Astrocyte (in vitro differentiated cells and primary cell): ENCODE data around the gene ACOX3. TPM values are rescaled to one million over a fixed set of nuclear protein-coding genes. Genes with fewer than 3 reads are reported as not detected.

Experiments used
- DNase-seq: peaks from one replicate; pipeline ENCODE4 v3.0.0-alpha.2; 2010; ENCODE audit warnings: low read depth
- FAIRE-seq: peaks from 2 replicates; lab custom pipeline; 2011; peaks lifted over from hg19 to GRCh38; lab: Jason Lieb, UNC
- H2AFZ ChIP-seq: 2 replicates; pipeline ENCODE4 v1.6.0; 2012; ENCODE audit warnings: low read depth, low read length, inconsistent platforms
- H3K27ac ChIP-seq: 2 replicates; pipeline ENCODE4 v1.5.1; 2011; ENCODE audit warnings: low read depth, low read length, inconsistent platforms
- H3K27me3 ChIP-seq: 2 replicates; pipeline ENCODE4 v1.6.0; 2011; ENCODE audit warnings: low read length, inconsistent platforms; ENCODE audit not compliant: insufficient read depth
- H3K36me3 ChIP-seq: 2 replicates; pipeline ENCODE4 v1.5.1; 2011; ENCODE audit warnings: low read length, inconsistent platforms; ENCODE audit not compliant: insufficient read depth
- H3K4me1 ChIP-seq: 2 replicates; pipeline ENCODE4 v1.5.1; 2011; ENCODE audit warnings: low read length, inconsistent platforms; ENCODE audit not compliant: insufficient read depth
- H3K4me2 ChIP-seq: 2 replicates; pipeline ENCODE4 v1.6.0; 2012; ENCODE audit warnings: low read length, inconsistent platforms
- H3K4me3 ChIP-seq: 2 replicates; pipeline ENCODE4 v1.5.1; 2011; ENCODE audit warnings: low read depth, mild to moderate bottlenecking, low read length, inconsistent platforms; ENCODE audit not compliant: insufficient read depth
- H3K79me2 ChIP-seq: 2 replicates; pipeline ENCODE4 v1.6.0; 2012; ENCODE audit warnings: mild to moderate bottlenecking, low read length, inconsistent platforms; ENCODE audit not compliant: insufficient read depth
- H3K9ac ChIP-seq: 2 replicates; pipeline ENCODE4 v1.6.0; 2012; ENCODE audit warnings: mild to moderate bottlenecking, low read length, inconsistent platforms
- H3K9me3 ChIP-seq: 2 replicates; pipeline ENCODE4 v1.5.1; 2012; ENCODE audit warnings: low read depth, mild to moderate bottlenecking, low read length, inconsistent platforms; ENCODE audit not compliant: insufficient read depth
- H4K20me1 ChIP-seq: 2 replicates; pipeline ENCODE4 v1.6.0; 2012; ENCODE audit warnings: low read length, inconsistent platforms; ENCODE audit not compliant: insufficient read depth
- H3K27ac Mint-ChIP-seq: one replicate; pipeline ENCODE4 v1.8.0; 2021; ENCODE audit warnings: mild to moderate bottlenecking, mixed read lengths; ENCODE audit not compliant: unreplicated experiment
- H3K27me3 Mint-ChIP-seq: one replicate; pipeline ENCODE4 v1.8.0; 2021; ENCODE audit warnings: low read depth, mixed read lengths; ENCODE audit not compliant: unreplicated experiment
- H3K36me3 Mint-ChIP-seq: one replicate; pipeline ENCODE4 v1.8.0; 2021; ENCODE audit warnings: low read depth, mixed read lengths; ENCODE audit not compliant: unreplicated experiment
- H3K4me1 Mint-ChIP-seq: one replicate; pipeline ENCODE4 v1.8.0; 2021; ENCODE audit warnings: low read depth, mixed read lengths; ENCODE audit not compliant: unreplicated experiment
- H3K4me3 Mint-ChIP-seq: one replicate; pipeline ENCODE4 v1.8.0; 2021; ENCODE audit warnings: mild to moderate bottlenecking, moderate library complexity, mixed read lengths; ENCODE audit not compliant: unreplicated experiment
- H3K9me3 Mint-ChIP-seq: one replicate; pipeline ENCODE4 v1.8.0; 2021; ENCODE audit warnings: mild to moderate bottlenecking, mixed read lengths; ENCODE audit not compliant: unreplicated experiment
- EZH2 ChIP-seq: IDR thresholded peaks from 2 replicates; pipeline ENCODE4 v1.6.1; 2012; ENCODE audit warnings: mild to moderate bottlenecking, low read length, inconsistent platforms; ENCODE audit not compliant: insufficient read depth
- total RNA-seq: library from RNA; stranded (reverse); gene quantifications from 2 replicates; pipeline ENCODE4 v1.2.1, GENCODE V29; 2021
- TF ChIP-seq, protein P1 (sequence below): IDR thresholded peaks from 2 replicates; pipeline ENCODE4 v1.5.1; 2011; ENCODE audit warnings: low read depth, mild to moderate bottlenecking, inconsistent platforms, low read length, moderate library complexity; ENCODE audit not compliant: insufficient read depth

ACOX3 gene
- total RNA-seq, 1 donor from 2014 or later, result 45.6 TPM

DNA sequence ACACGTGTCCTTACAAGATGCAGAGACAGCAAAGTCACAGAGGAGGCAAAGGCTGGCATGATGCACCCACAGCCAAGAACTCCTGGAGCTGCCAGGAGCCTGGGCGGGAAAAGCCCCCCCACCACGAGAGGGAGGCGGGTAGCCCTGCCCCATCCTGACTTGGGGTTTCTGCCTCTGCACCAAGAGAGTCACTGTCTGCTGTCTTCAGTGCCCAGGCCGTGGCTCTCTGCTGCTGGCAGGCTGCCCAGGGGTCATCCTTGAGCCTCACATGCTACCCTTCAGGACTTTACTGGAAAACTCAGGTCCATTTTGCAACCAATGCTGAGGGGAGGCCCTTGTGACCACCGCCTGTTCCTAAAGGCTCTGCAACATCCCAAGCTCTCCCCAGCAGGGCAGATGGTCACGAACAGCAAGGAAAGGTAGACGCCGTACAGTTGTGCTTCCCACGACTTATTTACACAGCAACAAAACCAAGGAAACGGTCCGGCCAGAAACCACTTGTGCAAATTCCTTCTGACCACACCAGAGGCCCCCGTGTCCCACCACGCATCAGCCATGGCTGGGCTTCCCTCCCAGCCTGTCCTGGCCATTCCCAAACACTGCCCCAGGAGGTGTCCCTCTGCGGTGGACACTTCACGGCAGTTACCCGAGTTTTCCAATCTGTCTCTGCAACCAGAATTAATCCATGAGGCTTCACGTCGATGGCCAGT, 56.9 kb downstream of the ACOX3 start:
- no peaks in the 10 kb centered on the region for H3K27me3 ChIP-seq
- Mint-ChIP-seq H3K4me3 (no peak overlapping the region), H3K27me3 (no peaks in the 10 kb centered on the region), H3K4me1 (peaks cover 7% of the 10 kb centered on the region), H3K27ac (peak overlapping the region; percentile 12), H3K36me3 (peaks cover 24% of the 10 kb centered on the region), H3K9me3 (no peaks in the 10 kb centered on the region)
- H3K27ac ChIP-seq, result no peak overlapping the region
- H3K4me2 ChIP-seq, result no peak overlapping the region
- no peaks in the 10 kb centered on the region for H3K9me3 ChIP-seq
- peak; percentile 57 for DNase-seq
- H3K4me1 ChIP-seq, result no peaks in the 10 kb centered on the region
- FAIRE-seq, result no peak
- H4K20me1 ChIP-seq, result peaks cover 41% of the 10 kb centered on the region
- no peaks in the 10 kb centered on the region for H3K36me3 ChIP-seq
- TF ChIP-seq EZH2, result no peak
- TF ChIP-seq, protein P1, sequence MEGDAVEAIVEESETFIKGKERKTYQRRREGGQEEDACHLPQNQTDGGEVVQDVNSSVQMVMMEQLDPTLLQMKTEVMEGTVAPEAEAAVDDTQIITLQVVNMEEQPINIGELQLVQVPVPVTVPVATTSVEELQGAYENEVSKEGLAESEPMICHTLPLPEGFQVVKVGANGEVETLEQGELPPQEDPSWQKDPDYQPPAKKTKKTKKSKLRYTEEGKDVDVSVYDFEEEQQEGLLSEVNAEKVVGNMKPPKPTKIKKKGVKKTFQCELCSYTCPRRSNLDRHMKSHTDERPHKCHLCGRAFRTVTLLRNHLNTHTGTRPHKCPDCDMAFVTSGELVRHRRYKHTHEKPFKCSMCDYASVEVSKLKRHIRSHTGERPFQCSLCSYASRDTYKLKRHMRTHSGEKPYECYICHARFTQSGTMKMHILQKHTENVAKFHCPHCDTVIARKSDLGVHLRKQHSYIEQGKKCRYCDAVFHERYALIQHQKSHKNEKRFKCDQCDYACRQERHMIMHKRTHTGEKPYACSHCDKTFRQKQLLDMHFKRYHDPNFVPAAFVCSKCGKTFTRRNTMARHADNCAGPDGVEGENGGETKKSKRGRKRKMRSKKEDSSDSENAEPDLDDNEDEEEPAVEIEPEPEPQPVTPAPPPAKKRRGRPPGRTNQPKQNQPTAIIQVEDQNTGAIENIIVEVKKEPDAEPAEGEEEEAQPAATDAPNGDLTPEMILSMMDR, result no peak
- H3K4me3 ChIP-seq, result no peak overlapping the region
- no peak overlapping the region for H3K9ac ChIP-seq
- no peaks in the 10 kb centered on the region for H3K79me2 ChIP-seq
- no peak overlapping the region for H2AFZ ChIP-seq

DNA sequence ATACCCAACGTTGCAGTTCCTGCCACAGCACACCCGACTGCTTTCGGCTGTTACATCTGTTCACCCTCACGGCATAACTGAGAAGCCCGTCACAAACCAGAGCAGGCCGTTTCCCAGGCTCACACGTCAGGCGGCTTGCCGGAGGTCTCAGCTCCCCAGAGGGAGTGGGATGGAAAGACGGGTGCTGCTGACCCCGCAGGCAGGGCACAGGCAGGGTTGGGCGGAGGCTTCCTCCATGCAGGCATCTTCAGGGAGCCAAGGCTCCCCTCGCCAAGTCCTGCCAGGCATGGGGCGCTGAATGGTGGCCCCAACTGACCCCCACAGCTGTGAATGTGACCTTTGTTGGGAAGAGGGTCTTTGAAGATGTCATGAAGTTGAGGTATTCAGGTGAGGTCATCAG, 57.5 kb downstream of the ACOX3 start:
- no peak overlapping the region for H2AFZ ChIP-seq
- H3K27ac ChIP-seq, result no peak overlapping the region
- no peaks in the 10 kb centered on the region for H3K9me3 ChIP-seq
- TF ChIP-seq EZH2, result no peak
- TF ChIP-seq, protein P1, result no peak
- Mint-ChIP-seq H3K4me3 (no peak overlapping the region), H3K9me3 (no peaks in the 10 kb centered on the region), H3K36me3 (peaks cover 21% of the 10 kb centered on the region), H3K4me1 (peaks cover 7% of the 10 kb centered on the region), H3K27me3 (no peaks in the 10 kb centered on the region), H3K27ac (peak overlapping the region; percentile 12)
- no peak overlapping the region for H3K4me2 ChIP-seq
- no peaks in the 10 kb centered on the region for H3K4me1 ChIP-seq
- peaks cover 41% of the 10 kb centered on the region for H4K20me1 ChIP-seq
- no peak overlapping the region for H3K4me3 ChIP-seq
- no peaks in the 10 kb centered on the region for H3K27me3 ChIP-seq
- no peaks in the 10 kb centered on the region for H3K79me2 ChIP-seq
- FAIRE-seq (no peak), DNase-seq (no peak)
- no peaks in the 10 kb centered on the region for H3K36me3 ChIP-seq
- H3K9ac ChIP-seq, result no peak overlapping the region

DNA sequence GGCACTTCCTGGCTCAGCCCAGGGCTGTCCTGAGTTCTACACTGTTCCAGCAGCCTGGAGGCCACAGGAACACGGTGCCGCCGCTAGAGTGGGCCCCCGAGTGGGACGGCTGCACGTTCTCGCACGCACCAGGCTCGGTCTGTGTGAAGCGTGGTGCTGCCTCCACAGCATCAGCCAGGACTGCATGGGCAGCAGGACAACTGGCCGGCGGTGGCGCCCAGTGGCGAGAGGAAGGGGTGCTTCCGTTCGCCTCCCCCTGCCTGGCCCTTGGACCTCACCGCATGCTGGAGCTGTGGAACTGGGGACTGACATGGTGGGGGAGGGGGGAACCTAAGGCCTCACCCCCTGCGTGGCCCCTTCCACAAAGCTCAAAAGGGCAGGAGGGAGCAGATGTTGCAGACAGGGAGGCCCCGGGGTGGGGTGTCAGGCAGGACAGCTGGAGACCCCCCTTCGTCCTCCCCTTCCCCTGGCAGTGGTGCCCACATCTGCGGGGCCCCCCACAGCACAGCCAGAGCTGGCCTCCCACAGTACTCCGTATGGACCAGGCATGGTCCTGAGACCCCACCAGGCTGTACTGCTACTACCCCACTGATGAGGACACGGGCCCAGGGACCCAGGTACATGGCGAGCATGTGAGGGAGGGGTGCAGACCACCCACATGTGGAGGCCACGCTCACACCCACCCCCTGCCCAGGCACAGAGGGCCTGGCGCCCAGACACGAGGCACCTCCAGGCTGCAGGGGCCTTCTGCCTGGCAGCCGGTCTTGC, 58.5 kb downstream of the ACOX3 start:
- Histone ChIP-seq H3K27ac (no peak overlapping the region), H3K27me3 (no peaks in the 10 kb centered on the region), H3K36me3 (no peaks in the 10 kb centered on the region), H3K4me1 (no peaks in the 10 kb centered on the region), H3K4me3 (no peak overlapping the region), H2AFZ (no peak overlapping the region), H3K9me3 (no peaks in the 10 kb centered on the region), H3K9ac (no peak overlapping the region), H4K20me1 (peaks cover 34% of the 10 kb centered on the region), H3K4me2 (no peak overlapping the region), H3K79me2 (no peaks in the 10 kb centered on the region)
- no peak for FAIRE-seq
- no peak for DNase-seq
- Mint-ChIP-seq H3K4me3 (no peak overlapping the region), H3K27ac (no peak overlapping the region), H3K36me3 (peaks cover 14% of the 10 kb centered on the region), H3K9me3 (no peaks in the 10 kb centered on the region), H3K4me1 (peaks cover 7% of the 10 kb centered on the region), H3K27me3 (no peaks in the 10 kb centered on the region)
- no peak for TF ChIP-seq EZH2
- TF ChIP-seq, protein P1, result no peak
